BE2C (cell line): Measurements from ENCODE around the gene ASB5.
"Not testable (repeated sequence)": the region's sequence is repeated elsewhere in the genome, so short reads cannot be mapped to it uniquely, and the experiment has no call there.

Source experiments
- DNase-seq: peaks from one replicate; pipeline ENCODE4 v3.0.0-alpha.2; 2020
- H3K27me3 ChIP-seq: fragments of 250-450 bp; sonication (Bioruptor Pico); 2 replicates; pipeline ENCODE4 v1.5.1; 2020; ENCODE audit warnings: mild to moderate bottlenecking
- H3K36me3 ChIP-seq: fragments of 250-450 bp; sonication (Bioruptor Pico); 2 replicates; pipeline ENCODE4 v1.5.1; 2020; ENCODE audit warnings: mild to moderate bottlenecking
- H3K4me1 ChIP-seq: fragments of 250-450 bp; sonication (Bioruptor Pico); 2 replicates; pipeline ENCODE4 v1.5.1; 2020
- H3K4me3 ChIP-seq: 2 replicates; pipeline ENCODE4 v1.5.1; 2011; ENCODE audit warnings: low read depth, low read length
- H3K9me3 ChIP-seq: fragments of 250-450 bp; sonication (Bioruptor Pico); 2 replicates; pipeline ENCODE4 v1.5.1; 2020
- TF ChIP-seq, protein P1 (sequence below): IDR thresholded peaks from 2 replicates; pipeline ENCODE4 v1.5.1; 2012; ENCODE audit warnings: mild to moderate bottlenecking, low read depth, low read length

Gene ASB5

DNA sequence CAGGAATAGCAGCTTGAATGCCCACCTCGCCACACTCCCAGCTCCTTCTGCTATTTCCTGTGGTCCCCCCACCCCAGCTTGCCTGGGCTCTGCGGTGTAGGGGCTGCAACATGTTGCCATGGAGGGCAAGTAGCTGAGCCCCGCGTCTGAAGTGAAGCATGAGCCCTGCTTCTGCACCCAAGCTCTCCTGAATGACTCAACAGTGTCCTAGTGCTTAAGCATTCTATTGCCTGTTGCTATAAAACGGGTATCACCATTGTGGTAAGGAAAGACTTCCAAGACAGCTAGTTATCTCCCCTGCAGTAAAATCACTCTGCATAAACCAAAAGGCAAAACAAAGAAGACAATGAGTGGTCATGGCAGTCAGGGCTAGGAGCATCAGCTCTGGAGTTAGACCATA lies 42.3 kb downstream of the ASB5 start:
- no peak for DNase-seq
- Histone ChIP-seq H3K36me3 (no peaks in the 10 kb centered on the region), H3K9me3 (no peaks in the 10 kb centered on the region), H3K4me3 (no peak overlapping the region), H3K27me3 (no peaks in the 10 kb centered on the region), H3K4me1 (no peaks in the 10 kb centered on the region)
- TF ChIP-seq, protein P1, sequence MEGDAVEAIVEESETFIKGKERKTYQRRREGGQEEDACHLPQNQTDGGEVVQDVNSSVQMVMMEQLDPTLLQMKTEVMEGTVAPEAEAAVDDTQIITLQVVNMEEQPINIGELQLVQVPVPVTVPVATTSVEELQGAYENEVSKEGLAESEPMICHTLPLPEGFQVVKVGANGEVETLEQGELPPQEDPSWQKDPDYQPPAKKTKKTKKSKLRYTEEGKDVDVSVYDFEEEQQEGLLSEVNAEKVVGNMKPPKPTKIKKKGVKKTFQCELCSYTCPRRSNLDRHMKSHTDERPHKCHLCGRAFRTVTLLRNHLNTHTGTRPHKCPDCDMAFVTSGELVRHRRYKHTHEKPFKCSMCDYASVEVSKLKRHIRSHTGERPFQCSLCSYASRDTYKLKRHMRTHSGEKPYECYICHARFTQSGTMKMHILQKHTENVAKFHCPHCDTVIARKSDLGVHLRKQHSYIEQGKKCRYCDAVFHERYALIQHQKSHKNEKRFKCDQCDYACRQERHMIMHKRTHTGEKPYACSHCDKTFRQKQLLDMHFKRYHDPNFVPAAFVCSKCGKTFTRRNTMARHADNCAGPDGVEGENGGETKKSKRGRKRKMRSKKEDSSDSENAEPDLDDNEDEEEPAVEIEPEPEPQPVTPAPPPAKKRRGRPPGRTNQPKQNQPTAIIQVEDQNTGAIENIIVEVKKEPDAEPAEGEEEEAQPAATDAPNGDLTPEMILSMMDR: no peak

DNA sequence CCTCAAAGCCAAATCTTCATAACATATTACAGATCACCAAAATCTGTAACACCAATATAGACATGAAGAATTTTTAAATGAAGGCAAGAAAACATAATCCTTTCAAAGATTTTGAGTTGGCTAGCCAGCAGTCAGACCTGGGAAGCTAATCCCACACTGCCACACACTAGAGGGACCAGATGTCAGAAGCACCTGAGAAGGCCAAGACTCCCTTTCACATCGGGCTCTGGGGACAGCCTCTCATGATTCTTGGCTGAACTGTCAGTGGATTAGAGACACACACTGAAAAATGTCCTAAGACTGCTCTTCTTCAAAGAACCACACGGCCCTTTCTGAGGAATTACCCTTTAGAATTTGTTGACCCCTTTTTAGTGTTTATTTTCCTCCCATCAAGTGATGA lies 45.5 kb downstream of the ASB5 start:
- Histone ChIP-seq H3K36me3 (no peaks in the 10 kb centered on the region), H3K4me3 (no peak overlapping the region), H3K27me3 (no peaks in the 10 kb centered on the region), H3K9me3 (no peaks in the 10 kb centered on the region), H3K4me1 (no peaks in the 10 kb centered on the region)
- DNase-seq: no peak
- TF ChIP-seq, protein P1: no peak

DNA sequence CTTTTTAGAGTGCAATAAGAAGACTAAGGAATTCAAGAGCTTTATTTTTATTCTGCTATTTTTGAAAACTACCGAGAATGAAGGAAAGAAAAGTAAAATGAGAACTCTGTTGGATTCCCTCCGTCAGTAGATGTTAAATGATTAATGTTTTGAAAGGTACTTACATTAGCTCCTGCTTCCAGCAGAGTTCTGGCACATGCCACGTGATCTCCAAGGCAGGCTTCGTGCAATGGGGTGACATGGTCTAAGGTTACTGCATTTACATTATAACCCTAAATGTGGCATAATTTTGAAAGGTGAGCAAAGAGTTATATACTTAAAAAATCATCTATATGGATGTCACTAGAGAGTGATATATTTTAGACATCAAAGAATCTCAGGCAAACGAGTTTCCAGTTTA lies 46.9 kb downstream of the ASB5 start:
- H3K9me3 ChIP-seq: no peaks in the 10 kb centered on the region
- H3K4me3 ChIP-seq: no peak overlapping the region
- TF ChIP-seq, protein P1: no peak
- no peak for DNase-seq
- H3K4me1 ChIP-seq: no peaks in the 10 kb centered on the region
- no peaks in the 10 kb centered on the region for H3K27me3 ChIP-seq
- no peaks in the 10 kb centered on the region for H3K36me3 ChIP-seq

DNA sequence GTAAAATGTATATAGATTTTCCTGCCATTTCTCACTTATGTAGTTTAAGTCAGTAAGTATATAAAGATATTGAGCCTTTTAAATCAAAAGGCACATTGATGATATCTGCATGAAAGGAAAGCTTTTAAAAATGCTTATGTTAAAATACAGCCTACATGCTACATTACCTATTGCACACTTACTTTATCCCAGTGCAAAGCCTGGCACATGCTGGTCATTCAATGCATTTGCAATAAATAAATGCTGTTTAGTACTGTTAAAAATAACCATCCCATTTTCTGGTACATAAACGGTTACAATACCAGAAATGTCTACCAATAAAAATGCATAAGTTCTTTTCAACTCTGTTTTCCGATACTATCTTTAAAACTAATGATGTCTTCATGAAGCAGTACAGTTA lies 51.5 kb downstream of the ASB5 start:
- H3K27me3 ChIP-seq: no peaks in the 10 kb centered on the region
- no peaks in the 10 kb centered on the region for H3K4me1 ChIP-seq
- no peak overlapping the region for H3K4me3 ChIP-seq
- H3K36me3 ChIP-seq: no peaks in the 10 kb centered on the region
- no peak for DNase-seq
- H3K9me3 ChIP-seq: no peaks in the 10 kb centered on the region
- TF ChIP-seq, protein P1: no peak

DNA sequence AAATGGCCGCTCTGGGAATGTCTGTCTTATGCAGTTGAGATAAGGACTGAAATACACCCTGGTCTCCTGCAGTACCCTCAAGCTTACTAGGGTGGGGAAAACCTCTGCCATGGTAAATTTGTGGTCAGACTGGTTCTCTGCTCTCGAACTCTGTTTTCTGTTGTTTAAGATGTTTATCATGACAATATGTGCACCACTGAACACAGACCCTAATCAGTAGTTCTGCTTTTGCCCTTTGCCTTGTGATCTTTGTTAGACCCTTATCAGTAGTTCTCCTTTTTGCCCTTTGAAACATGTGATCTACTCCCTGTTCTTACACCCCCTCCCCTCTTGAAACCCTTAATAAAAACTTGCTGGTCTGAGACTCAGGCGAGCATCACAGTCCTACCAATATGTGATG lies 56.7 kb downstream of the ASB5 start:
- not testable (repeated sequence) for H3K4me3 ChIP-seq, H3K4me1 ChIP-seq, DNase-seq, H3K27me3 ChIP-seq, H3K9me3 ChIP-seq, H3K36me3 ChIP-seq

DNA sequence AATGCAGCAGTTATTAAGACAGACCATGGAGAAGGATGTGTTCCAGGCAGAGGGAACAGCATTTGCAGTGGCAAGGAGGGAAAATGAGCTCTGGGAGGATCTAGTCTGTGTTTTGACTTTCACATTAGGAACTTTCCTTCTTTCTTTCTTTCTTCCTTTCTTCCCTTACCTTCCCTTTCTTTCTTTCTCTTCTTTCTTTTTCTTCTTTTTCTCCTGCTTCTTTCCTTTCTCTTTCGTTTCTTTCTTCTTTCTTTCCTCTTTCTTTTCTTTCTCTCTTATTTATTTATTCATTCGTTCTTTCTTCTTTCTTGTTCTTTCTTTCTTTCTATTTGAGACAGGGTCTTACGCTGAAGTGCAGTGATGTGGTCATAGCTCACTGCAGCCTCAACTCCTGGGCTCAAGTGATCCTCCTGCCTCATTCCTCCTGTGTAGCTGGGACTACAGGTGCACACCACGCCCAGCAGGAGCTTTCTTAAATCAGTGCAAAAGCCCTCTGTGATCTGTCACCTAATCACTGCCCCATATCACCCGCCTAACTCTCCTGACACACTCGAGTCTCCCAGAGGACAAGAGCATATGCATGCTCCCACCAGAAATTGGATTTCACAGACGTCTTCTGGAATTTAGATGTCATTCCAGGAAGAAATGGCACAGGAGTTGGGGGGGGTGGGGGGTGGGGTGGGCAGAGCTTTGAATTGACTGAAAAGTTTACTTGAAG lies 58.3 kb downstream of the ASB5 start:
- Histone ChIP-seq H3K4me3 (no peak overlapping the region), H3K36me3 (no peaks in the 10 kb centered on the region), H3K9me3 (no peaks in the 10 kb centered on the region), H3K4me1 (no peaks in the 10 kb centered on the region), H3K27me3 (no peaks in the 10 kb centered on the region; the same call in 1 of the 2 replicates)
- TF ChIP-seq, protein P1: no peak
- no peak for DNase-seq
